ENCODE results near the gene NSF. TPM values are rescaled to one million over a fixed set of nuclear protein-coding genes. Genes with fewer than 3 reads are reported as not detected.

NSF gene
- total and polyA plus RNA-seq, 3 donors from 2014 or later, result 31.5 to 42.9 (median 37.4) TPM

DNA sequence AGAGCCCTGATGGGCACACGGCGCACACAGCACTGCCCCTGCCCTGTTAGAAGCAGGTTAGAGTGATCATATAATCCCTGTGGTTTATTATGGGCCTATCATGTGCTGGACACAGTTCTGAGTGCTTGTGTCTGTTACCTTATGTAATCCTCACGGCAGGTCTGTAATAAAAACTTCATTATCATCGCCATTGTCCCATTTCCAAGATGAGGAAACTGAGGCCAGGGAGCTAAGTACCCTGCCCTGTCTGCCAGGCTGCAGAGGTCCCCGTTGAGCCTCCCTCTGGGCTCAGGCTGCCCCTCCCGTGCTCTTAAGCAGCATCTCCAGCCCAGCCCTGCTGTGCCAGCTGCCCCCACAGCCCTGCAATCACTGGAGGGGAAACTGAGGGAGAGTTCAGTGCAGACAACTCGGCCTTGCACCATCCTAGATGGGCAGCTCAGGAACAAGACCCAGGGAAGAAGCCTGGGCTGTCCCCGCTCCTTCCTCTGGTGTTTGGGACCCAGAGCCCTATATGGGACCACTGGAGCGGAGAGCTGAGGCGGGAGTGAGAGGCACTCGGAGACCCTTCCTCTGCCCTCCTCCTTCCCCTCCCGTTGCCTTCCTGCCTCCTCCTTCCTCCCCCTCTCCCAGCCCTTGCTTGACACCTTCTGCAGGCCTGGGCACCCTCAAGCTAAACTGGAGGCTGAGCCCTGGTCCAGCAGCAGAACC is 186.0 kb downstream of the NSF start:
- Histone ChIP-seq H3K27me3 (no peaks in the 10 kb centered on the region), H3K27ac (no peak overlapping the region), H3K4me1 (no peaks in the 10 kb centered on the region), H3K36me3 (ENCODE audit: low read depth, missing control alignments) (no peaks in the 10 kb centered on the region), H3K9me3 (no peaks in the 10 kb centered on the region), H3K4me3 (no peak overlapping the region)
- intact Hi-C loops (cut with DNase I; ENCODE audit: low total_unique reads), result no loop called here
- DNase-seq, result no peak
- WGBS, 2 donors, result 84 to 87% methylated on average over 9 to 12 of the region's 12 CpGs
- TF ChIP-seq, protein P1, sequence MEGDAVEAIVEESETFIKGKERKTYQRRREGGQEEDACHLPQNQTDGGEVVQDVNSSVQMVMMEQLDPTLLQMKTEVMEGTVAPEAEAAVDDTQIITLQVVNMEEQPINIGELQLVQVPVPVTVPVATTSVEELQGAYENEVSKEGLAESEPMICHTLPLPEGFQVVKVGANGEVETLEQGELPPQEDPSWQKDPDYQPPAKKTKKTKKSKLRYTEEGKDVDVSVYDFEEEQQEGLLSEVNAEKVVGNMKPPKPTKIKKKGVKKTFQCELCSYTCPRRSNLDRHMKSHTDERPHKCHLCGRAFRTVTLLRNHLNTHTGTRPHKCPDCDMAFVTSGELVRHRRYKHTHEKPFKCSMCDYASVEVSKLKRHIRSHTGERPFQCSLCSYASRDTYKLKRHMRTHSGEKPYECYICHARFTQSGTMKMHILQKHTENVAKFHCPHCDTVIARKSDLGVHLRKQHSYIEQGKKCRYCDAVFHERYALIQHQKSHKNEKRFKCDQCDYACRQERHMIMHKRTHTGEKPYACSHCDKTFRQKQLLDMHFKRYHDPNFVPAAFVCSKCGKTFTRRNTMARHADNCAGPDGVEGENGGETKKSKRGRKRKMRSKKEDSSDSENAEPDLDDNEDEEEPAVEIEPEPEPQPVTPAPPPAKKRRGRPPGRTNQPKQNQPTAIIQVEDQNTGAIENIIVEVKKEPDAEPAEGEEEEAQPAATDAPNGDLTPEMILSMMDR (IDR thresholded peaks at IDR 0.05), result no peak
- TF ChIP-seq POLR2A (IDR thresholded peaks at IDR 0.05), result no peak

DNA sequence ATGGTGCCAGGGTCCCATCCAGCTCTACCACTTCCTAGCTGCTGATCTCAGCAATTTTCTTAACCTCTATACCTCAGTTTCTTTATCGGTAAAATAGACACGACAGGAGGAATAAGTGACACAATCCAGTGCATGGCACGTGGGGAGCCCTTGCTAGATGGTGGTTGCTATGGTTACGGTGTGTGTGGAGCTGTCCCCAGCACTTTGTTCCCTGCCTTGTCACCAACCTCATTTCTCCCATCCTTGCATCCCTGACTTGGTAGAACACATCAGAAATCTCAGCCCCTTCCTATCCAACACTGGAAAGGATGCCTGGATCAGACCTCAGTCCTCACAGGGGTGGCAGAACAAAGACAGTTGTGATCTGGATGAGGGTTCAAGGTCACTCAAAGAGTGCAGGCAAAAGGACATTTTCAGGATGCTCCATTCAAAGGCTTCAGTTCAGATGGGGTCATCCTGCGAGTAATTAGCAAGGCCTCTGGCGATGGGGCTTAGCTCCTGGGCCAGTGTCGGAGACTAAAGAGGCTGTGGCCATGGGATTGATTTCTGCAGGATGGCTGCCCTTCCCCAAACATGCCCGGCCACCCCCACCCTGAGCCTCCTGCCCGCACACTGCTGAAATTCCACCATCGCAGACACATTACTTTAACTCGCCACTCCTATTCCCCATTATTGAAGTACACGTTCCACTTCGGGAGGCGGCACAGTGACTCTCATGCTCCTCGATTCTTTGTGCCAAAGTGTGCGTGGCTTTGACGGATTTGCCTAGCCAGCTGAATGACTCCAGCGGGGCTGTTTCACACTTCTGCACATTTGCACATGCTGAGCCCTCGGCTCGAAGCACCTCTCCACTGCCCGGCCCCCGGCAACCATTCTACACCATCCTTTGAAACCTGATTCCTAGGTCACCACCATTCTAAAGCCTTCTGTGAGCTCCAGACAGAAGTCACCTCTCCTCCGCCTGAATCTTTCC is 187.8 kb downstream of the NSF start:
- no peaks in the 10 kb centered on the region for H3K9me3 ChIP-seq
- TF ChIP-seq, protein P1 (IDR thresholded peaks at IDR 0.05), result no peak
- no peak for TF ChIP-seq POLR2A (IDR thresholded peaks at IDR 0.05)
- H3K4me1 ChIP-seq, result no peaks in the 10 kb centered on the region
- no peak overlapping the region for H3K27ac ChIP-seq
- no peak overlapping the region for H3K4me3 ChIP-seq
- intact Hi-C loops (cut with DNase I; ENCODE audit: low total_unique reads), result no loop called here
- no peaks in the 10 kb centered on the region for H3K36me3 ChIP-seq (ENCODE audit: low read depth, missing control alignments)
- H3K27me3 ChIP-seq, result no peaks in the 10 kb centered on the region
- DNase-seq, result no peak
- WGBS, 2 donors, result 77 to 85% methylated on average over 21 to 23 of the region's 23 CpGs

DNA sequence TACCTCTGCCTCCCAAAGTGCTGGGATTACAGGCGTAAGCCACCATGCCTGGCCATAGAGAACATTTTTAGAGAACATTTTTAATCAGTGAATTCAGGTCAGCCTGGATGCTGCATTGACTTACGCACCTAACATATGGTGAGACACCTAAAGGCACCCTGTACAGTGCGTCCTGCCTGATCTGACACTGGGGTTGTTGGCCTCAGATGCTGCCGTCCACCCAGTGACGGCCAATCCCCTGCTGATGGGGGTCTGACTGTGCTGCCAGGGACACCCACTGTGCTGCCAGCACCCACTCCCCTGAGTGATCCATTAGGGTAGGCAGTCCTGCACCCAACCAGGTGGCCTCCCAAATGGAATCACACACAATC is 189.5 kb downstream of the NSF start:
- 95 to 100% methylated on average over 1 to 5 of the region's 5 CpGs for WGBS, 2 donors
- H3K36me3 ChIP-seq (ENCODE audit: low read depth, missing control alignments), result no peaks in the 10 kb centered on the region
- no peak overlapping the region for H3K27ac ChIP-seq
- H3K4me3 ChIP-seq, result no peak overlapping the region
- TF ChIP-seq, protein P1 (IDR thresholded peaks at IDR 0.05), result no peak
- TF ChIP-seq POLR2A (IDR thresholded peaks at IDR 0.05), result no peak
- intact Hi-C loops (cut with DNase I; ENCODE audit: low total_unique reads), result no loop called here
- H3K4me1 ChIP-seq, result no peaks in the 10 kb centered on the region
- no peaks in the 10 kb centered on the region for H3K9me3 ChIP-seq
- H3K27me3 ChIP-seq, result no peaks in the 10 kb centered on the region
- DNase-seq, result no peak

DNA sequence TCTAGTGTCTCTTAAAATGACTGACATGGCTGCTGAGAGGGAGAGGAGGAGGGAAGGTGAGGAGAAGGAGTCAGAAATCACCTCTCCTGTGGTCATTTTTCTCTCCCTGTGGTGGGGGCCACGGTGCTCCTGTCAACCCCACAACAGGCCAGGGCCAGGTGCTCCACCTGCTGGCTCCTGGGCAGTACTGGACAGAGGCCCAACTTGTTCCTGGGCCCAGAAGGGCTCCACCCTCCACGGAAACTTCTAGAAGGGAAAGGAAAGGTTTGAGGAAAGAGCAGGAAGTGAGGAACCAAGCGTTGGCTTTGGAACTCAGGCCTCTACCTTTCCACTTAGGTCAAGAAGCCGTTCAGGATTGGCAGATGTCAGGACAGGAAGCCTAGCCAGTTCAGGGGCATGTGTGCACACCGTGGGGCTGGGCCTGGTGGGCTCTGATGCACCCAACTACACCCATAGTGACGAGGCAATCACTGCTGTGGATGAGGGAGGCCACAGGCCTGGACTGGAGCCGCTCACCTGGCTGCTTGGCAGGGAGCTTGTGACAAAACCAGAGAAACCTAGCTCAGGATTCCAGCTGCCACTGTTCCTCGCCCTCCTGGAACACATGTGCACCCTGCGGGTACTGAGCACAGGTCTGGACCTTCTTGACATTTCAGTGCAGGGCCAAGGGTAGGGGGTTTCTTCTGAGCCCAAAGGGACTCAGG is 191.9 kb downstream of the NSF start:
- TF ChIP-seq, protein P1 (IDR thresholded peaks at IDR 0.05), result peak in 1 of 3 experiments; percentile 12
- no peak for TF ChIP-seq POLR2A (IDR thresholded peaks at IDR 0.05)
- Histone ChIP-seq H3K4me1 (no peaks in the 10 kb centered on the region), H3K27ac (no peak overlapping the region), H3K9me3 (no peaks in the 10 kb centered on the region), H3K27me3 (no peaks in the 10 kb centered on the region), H3K36me3 (ENCODE audit: low read depth, missing control alignments) (no peaks in the 10 kb centered on the region), H3K4me3 (no peak overlapping the region)
- intact Hi-C loops (cut with DNase I; ENCODE audit: low total_unique reads), result no loop called here
- no peak for DNase-seq
- 73 to 79% methylated on average over 5 to 9 of the region's 9 CpGs for WGBS, 2 donors

All from testis (tissue), 3 donors.